ENCODE results near the gene CAPN15.

DNA sequence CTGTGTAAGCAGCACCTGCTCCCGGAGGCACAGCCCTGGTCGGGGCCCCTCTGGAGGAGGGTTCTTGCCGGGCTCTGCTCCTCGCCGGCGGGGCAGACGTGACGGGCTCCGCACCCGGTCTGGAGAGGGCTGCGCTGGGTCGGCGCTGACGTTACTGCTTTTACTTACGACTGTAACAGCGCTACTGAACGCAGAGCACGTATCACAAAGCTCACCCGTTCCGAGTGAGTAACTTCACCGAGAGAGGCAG is 61.1 kb downstream of the CAPN15 start:
- TF ChIP-seq, protein P1, sequence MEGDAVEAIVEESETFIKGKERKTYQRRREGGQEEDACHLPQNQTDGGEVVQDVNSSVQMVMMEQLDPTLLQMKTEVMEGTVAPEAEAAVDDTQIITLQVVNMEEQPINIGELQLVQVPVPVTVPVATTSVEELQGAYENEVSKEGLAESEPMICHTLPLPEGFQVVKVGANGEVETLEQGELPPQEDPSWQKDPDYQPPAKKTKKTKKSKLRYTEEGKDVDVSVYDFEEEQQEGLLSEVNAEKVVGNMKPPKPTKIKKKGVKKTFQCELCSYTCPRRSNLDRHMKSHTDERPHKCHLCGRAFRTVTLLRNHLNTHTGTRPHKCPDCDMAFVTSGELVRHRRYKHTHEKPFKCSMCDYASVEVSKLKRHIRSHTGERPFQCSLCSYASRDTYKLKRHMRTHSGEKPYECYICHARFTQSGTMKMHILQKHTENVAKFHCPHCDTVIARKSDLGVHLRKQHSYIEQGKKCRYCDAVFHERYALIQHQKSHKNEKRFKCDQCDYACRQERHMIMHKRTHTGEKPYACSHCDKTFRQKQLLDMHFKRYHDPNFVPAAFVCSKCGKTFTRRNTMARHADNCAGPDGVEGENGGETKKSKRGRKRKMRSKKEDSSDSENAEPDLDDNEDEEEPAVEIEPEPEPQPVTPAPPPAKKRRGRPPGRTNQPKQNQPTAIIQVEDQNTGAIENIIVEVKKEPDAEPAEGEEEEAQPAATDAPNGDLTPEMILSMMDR (IDR thresholded peaks at IDR 0.05), result no peak
- no peak for TF ChIP-seq POLR2A (IDR thresholded peaks at IDR 0.05)

Data from thyroid gland (tissue), 4 donors.